ENCODE results near the gene NME1. TPM values are rescaled to one million over a fixed set of nuclear protein-coding genes. Genes with fewer than 3 reads are reported as not detected.

The NME1 gene
- total RNA-seq, 1 experiment from 2014 or later: 345 TPM

DNA sequence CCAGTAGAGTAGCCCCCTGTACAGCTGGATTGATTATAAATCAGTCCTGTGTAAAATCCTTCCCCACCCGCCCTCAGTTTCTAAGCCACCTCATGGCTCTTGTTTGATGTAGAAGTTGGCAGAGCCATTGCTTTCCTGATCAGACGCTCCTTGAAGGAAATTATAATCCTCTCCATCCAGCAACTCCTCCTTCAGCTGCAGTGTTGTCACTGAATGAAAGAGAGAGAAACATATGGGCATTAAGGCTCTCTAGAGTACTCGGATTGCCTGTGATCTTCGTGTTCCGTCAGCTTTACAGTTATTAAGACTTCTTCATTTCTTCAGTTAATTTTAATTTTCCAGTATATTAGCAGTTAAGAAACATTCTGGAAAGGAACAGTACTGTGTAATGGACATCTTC lies 27.1 kb downstream of the NME1 start:
- ATAC-seq (no peak), DNase-seq (ENCODE audit: low read depth, low spot score) (no peak)
- CTCF ChIA-PET: no interaction called here
- peaks cover 21% of the 10 kb centered on the region; the same call in 1 of the 2 replicates for H3K36me3 ChIP-seq (ENCODE audit: control insufficient read depth, insufficient read depth, low read length)
- H3K4me3 ChIP-seq (ENCODE audit: low read depth in 2 of 2, low read length in 2 of 2): no peak overlapping the region
- intact Hi-C loops (cut with micrococcal nuclease; ENCODE audit: unreplicated experiment) (no loop called here), in situ Hi-C loops (cut with HindIII; ENCODE audit: low pct_unique_long_range_greater_than_20kb, low sequenced_read_pairs) (no loop called here)
- H3K27me3 ChIP-seq (ENCODE audit: control insufficient read depth, insufficient read depth, low read length): no peaks in the 10 kb centered on the region
- no peaks in the 10 kb centered on the region for H3K4me1 ChIP-seq (ENCODE audit: control insufficient read depth, insufficient read depth, low read length)
- BruUV-seq (replicated peaks): no TSS peak
- no peak overlapping the region for H3K27ac ChIP-seq (ENCODE audit: low read length)
- no peak for TF ChIP-seq TCF7L2 (IDR thresholded peaks at IDR 0.05; ENCODE audit: low read depth, low read length)
- TF ChIP-seq, protein P1, sequence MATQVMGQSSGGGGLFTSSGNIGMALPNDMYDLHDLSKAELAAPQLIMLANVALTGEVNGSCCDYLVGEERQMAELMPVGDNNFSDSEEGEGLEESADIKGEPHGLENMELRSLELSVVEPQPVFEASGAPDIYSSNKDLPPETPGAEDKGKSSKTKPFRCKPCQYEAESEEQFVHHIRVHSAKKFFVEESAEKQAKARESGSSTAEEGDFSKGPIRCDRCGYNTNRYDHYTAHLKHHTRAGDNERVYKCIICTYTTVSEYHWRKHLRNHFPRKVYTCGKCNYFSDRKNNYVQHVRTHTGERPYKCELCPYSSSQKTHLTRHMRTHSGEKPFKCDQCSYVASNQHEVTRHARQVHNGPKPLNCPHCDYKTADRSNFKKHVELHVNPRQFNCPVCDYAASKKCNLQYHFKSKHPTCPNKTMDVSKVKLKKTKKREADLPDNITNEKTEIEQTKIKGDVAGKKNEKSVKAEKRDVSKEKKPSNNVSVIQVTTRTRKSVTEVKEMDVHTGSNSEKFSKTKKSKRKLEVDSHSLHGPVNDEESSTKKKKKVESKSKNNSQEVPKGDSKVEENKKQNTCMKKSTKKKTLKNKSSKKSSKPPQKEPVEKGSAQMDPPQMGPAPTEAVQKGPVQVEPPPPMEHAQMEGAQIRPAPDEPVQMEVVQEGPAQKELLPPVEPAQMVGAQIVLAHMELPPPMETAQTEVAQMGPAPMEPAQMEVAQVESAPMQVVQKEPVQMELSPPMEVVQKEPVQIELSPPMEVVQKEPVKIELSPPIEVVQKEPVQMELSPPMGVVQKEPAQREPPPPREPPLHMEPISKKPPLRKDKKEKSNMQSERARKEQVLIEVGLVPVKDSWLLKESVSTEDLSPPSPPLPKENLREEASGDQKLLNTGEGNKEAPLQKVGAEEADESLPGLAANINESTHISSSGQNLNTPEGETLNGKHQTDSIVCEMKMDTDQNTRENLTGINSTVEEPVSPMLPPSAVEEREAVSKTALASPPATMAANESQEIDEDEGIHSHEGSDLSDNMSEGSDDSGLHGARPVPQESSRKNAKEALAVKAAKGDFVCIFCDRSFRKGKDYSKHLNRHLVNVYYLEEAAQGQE (IDR thresholded peaks at IDR 0.05; ENCODE audit: insufficient read depth in 1 of 2, low read depth in 2 of 2, low read length in 1 of 2): no peak
- no peak for TF ChIP-seq SIN3A (IDR thresholded peaks at IDR 0.05; ENCODE audit: borderline replicate concordance, insufficient read depth, low read depth, low read length)
- TF ChIP-seq CTCF (IDR thresholded peaks at IDR 0.05): no peak
- no peak for TF ChIP-seq POLR2AphosphoS5 (IDR thresholded peaks at IDR 0.05; ENCODE audit: low read depth, low read length)
- H3K9me3 ChIP-seq (ENCODE audit: control insufficient read depth, insufficient read depth, low read depth, low read length): no peaks in the 10 kb centered on the region
- POLR2A ChIA-PET: no interaction called here

- no peak overlapping the region for H3K4me3 ChIP-seq (ENCODE audit: low read depth in 2 of 2, low read length in 2 of 2)
- DNase-seq (ENCODE audit: low read depth, low spot score) (no peak), ATAC-seq (no peak)
- intact Hi-C loops (cut with micrococcal nuclease; ENCODE audit: unreplicated experiment): no loop called here
- H3K36me3 ChIP-seq (ENCODE audit: control insufficient read depth, insufficient read depth, low read length): peaks cover 14% of the 10 kb centered on the region; the same call in 1 of the 2 replicates
- TF ChIP-seq TCF7L2 (IDR thresholded peaks at IDR 0.05; ENCODE audit: low read depth, low read length) (no peak), POLR2AphosphoS5 (IDR thresholded peaks at IDR 0.05; ENCODE audit: low read depth, low read length) (no peak), CTCF (IDR thresholded peaks at IDR 0.05) (no peak), SIN3A (IDR thresholded peaks at IDR 0.05; ENCODE audit: borderline replicate concordance, insufficient read depth, low read depth, low read length) (no peak)
- TF ChIP-seq, protein P1 (IDR thresholded peaks at IDR 0.05; ENCODE audit: insufficient read depth in 1 of 2, low read depth in 2 of 2, low read length in 1 of 2): no peak
- no TSS peak for BruUV-seq (replicated peaks)
- CTCF ChIA-PET: no interaction called here
- POLR2A ChIA-PET: no interaction called here
- no peak overlapping the region for H3K27ac ChIP-seq (ENCODE audit: low read length)
- in situ Hi-C loops (cut with HindIII; ENCODE audit: low pct_unique_long_range_greater_than_20kb, low sequenced_read_pairs): no loop called here
- no peaks in the 10 kb centered on the region for H3K9me3 ChIP-seq (ENCODE audit: control insufficient read depth, insufficient read depth, low read depth, low read length)
- H3K27me3 ChIP-seq (ENCODE audit: control insufficient read depth, insufficient read depth, low read length): no peaks in the 10 kb centered on the region
- H3K4me1 ChIP-seq (ENCODE audit: control insufficient read depth, insufficient read depth, low read length): no peaks in the 10 kb centered on the region
Observed at GRCh38 chr17:51184124-51184523, 30.8 kb downstream of the NME1 start.

Measured in Panc1 (cell line).